ENCODE data around the gene CCDC9B. TPM values are rescaled to one million over a fixed set of nuclear protein-coding genes. Genes with fewer than 3 reads are reported as not detected.

CCDC9B gene
- total RNA-seq, 2 donors from 2014 or later = 31.8 to 32.2 TPM

GRCh38 chr15:40361640-40362039 lies 20.9 kb upstream of the CCDC9B start:
- Histone ChIP-seq H3K36me3 (no peaks in the 10 kb centered on the region), H3K27ac (no peak overlapping the region), H3K9me3 (no peaks in the 10 kb centered on the region), H3K27me3 (no peaks in the 10 kb centered on the region), H3K4me1 (peaks cover 0 to 28% of the 10 kb centered on the region in 2 donors), H3K4me3 (no peak overlapping the region)
- TF ChIP-seq CTCF (IDR thresholded peaks at IDR 0.05) = no peak
- DNase-seq (ENCODE audit: low spot score) = no peak

DNA sequence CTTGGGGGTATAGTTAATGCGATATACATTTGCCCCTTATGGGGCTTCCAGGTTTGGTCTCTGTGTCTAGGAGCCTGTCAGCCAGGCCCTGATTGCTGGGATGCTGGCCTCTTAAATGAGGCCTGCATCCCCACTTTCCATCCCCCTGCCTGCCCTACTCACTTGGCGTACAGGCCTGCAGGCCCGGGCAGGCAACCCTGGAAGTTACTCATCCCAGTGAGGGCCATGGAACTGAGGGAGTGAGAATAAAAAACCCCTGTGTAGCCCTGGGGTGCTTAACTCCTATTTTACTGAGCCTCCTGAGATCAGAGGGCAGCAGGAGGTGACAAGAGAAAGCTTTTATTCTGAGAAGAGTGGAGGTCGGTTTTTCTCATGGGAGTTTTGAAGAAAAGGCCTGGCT lies 19.3 kb upstream of the CCDC9B start:
- no peak overlapping the region for H3K4me3 ChIP-seq
- no peaks in the 10 kb centered on the region for H3K9me3 ChIP-seq
- no peak overlapping the region for H3K27ac ChIP-seq
- DNase-seq (ENCODE audit: low spot score) = no peak
- H3K4me1 ChIP-seq = peaks cover 0 to 12% of the 10 kb centered on the region in 2 donors
- H3K27me3 ChIP-seq = no peaks in the 10 kb centered on the region
- H3K36me3 ChIP-seq = no peaks in the 10 kb centered on the region
- TF ChIP-seq CTCF (IDR thresholded peaks at IDR 0.05) = no peak

- DNase-seq (ENCODE audit: low spot score) = no peak
- no peaks in the 10 kb centered on the region for H3K36me3 ChIP-seq
- no peaks in the 10 kb centered on the region for H3K27me3 ChIP-seq
- H3K9me3 ChIP-seq = no peaks in the 10 kb centered on the region
- H3K27ac ChIP-seq = peak overlapping the region; percentile 6 to 40
- TF ChIP-seq CTCF (IDR thresholded peaks at IDR 0.05) = no peak
- H3K4me1 ChIP-seq = peaks cover 0 to 15% of the 10 kb centered on the region in 2 donors
- peak overlapping the region; percentile 32 to 57 for H3K4me3 ChIP-seq
Observed at GRCh38 chr15:40358471-40359353, 18.0 kb upstream of the CCDC9B start.

DNA sequence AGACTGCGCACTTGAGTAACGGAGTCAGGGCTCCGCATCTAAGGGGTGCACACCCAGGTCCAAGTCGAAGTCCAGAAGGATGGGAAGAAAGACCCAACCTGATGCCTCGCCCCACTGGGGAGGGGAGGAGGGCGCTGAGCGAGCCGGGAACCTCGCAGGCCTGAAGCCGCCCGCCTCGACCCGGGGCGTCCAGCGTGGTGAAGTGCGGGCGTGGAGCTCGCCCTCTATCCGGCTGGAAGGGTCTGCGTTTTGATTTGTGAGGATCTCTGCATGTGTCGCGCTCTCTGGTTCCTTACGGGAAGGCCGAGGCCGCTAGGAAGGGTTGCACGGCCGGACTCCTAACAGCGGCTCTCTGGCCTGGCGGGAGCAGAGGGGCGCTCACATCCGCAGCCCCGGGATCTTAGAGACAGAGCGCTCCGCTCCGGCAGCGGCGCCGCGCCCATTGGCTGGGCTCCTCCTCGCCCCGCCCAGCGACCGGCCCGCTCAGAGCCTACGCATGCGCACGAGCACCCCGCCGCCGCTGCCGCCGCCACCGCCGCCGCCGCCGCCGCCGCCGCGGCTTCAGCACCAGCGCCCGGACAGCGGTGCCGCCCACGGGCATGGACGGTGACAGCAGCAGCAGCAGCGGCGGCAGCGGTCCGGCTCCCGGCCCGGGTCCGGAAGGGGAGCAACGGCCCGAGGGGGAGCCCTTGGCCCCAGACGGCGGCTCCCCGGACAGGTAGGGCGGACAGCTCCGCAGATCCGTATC lies 17.2 kb upstream of the CCDC9B start, which contains the start of gene DISP2:
Gene DISP2, plus strand, starts transcription at position 497 of the 748 bp plus-strand sequence. Its CDS starts 103 bp downstream, at position 600.
- Histone ChIP-seq H3K9me3 (no peaks in the 10 kb centered on the region), H3K36me3 (no peaks in the 10 kb centered on the region), H3K4me3 (peak within 1 kb of the TSS; percentile 35 to 57), H3K27ac (peak within 1 kb of the TSS; percentile 6 to 40), H3K27me3 (no peaks in the 10 kb centered on the region), H3K4me1 (peaks cover 0 to 15% of the 10 kb centered on the region in 2 donors)
- TF ChIP-seq CTCF (IDR thresholded peaks at IDR 0.05) = peak in 1 of 2 donors; percentile 12
- DNase-seq (ENCODE audit: low spot score) = peak; percentile 76

DNA sequence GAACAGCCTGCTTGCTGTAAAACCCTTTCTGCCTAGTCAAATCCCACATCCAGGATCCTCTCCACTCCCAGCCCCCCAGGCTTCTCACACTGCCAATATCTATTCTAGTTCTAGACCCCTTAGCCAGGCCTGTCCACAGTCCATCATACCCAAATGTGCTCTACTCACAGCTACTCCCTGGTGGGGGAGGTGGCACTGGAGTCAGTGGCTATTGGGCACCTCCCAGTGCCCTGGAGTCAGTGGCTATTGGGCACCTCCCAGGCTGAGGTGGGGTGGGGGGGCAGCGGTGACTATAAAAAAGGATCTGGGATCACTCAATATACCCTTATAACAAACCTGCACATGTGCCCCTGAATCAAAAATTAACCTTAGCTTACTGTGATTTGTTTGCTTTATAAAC lies 16.5 kb upstream of the CCDC9B start:
- no peak overlapping the region for H3K27ac ChIP-seq
- TF ChIP-seq CTCF (IDR thresholded peaks at IDR 0.05) = no peak
- no peak for DNase-seq (ENCODE audit: low spot score)
- peaks cover 0 to 15% of the 10 kb centered on the region in 2 donors for H3K4me1 ChIP-seq
- no peaks in the 10 kb centered on the region for H3K27me3 ChIP-seq
- H3K9me3 ChIP-seq = no peaks in the 10 kb centered on the region
- H3K36me3 ChIP-seq = no peaks in the 10 kb centered on the region
- H3K4me3 ChIP-seq = no peak overlapping the region

All from right atrium auricular region (tissue), 2 donors.